ENCODE results near the gene CMYA5.

The CMYA5 gene

DNA sequence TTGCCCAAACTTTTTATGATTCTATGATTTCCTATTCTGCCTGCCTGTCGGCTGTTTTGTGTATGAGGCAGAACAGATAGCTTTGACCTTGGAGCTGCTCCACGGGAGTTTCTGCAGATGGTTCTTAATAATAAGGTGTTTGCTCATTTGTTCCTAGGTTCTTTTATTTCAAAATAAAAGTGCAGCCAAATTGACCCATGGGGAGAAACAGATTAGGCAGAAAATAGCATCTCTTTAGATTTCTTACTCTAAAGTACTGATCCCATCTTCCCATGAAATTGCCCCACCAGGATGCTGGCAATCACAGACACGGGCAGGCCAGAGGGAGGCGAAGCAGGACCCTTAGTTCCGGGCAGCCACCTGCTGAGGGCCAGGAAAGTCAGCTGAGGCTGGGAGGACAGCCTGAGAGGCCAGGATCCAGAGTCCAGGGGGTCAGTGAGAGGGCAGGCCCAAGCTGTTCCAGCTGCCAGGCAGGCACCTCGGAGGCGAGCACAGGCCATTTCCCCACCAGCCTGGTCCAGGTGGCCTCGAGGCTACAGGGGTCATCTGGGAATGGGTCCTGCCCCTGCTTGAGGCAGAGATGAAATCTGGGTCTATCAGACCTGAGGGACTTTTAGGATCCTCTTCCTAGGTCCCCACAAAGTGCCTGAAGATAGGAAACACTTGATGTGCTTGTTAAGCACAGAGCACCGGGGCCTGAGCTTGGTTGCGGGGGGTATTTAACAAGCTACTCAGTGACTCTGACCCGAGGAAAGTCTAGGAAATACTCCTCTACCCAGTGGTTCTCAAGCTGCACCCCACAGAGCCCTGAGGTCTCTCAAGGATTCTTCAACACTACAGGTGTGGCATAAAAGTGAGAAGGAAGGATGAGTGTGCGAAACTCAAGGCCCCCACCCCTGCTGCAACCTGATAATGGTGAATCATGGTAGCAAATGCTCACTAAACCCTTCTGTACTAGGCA, 145.4 kb downstream of the CMYA5 start:
- DNase-seq (ENCODE audit: low read depth, low spot score), result no peak

DNA sequence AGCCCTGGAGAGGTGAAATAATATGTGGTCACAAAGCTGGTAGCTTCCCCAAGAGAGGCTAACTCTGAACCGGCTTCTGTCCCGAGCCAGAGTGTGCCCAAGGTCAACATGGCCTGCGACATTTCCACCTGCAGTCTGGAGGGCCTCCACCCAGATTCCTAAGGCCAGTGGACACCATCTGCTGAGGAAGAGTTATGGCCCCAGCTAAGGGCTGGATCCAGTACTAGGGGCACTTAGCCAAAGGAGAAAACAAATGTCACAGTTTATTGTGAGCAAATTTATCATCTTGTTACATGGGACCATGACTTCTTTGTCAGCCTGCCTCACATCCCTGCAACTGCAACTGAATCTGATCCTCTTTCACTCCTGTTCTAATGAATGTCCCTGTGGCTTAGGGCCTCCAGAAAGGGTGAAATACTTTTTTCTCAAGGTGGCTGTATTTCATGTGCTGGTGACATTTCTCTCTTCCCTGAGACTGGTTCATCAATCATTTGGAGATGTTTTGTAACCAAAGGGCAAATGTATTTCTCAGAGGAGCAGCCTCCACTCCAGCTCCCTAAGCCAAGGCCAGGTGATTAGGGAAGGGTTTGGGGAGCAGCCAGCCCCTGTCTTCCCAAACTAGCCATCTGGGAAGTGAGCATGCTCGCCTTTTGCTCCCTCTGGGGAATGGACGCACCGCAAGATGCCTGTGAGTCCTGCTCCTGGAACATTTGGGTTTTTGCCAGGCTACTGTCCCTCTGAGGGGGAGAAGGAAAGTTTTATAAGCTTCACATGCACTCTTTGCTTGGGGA, 148.3 kb downstream of the CMYA5 start:
- DNase-seq (ENCODE audit: low read depth, low spot score), result no peak

DNA sequence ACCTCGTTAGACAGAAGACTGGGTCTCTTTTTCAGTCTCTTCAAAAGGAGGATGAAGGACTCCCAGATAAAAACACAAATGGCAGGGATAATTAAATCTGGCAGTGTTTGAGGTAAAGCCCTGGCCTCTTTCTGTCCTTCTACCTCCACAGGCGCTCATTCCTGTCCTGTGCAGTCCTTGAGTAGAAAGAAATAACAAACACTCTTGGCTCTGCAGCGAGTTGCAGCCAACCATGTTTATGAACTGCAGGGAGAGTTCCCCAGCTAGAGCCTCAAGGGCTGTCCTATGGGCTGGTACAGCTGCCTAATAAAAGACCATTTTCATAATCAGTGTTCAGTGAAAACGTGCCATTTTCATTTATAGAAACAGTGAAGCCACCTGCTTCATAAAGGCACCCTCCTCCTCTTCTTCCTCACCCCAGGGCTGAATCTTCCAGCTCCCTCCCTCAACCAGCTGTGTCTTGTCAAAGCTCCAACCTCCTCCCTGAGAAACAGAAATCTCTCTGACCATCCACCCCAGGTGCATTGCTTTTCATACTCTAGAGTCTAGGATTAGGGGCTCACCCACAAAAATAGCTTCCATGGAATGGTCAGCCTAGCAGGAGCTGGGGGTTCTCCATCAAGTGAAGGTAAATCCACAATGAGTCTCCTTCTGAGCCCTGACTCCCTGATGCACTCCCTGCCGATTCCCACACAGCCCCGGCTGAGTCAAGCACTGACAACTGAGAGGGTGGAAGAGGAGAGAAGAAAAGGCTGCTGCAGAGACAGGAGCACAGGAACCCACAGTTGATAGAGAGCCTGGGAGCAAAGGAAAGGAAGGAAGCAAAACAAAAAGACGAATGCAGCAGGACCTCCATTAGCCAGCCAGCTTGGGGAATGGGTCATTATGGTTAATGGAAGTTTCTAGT, 150.7 kb downstream of the CMYA5 start:
- DNase-seq (ENCODE audit: low read depth, low spot score), result no peak

DNA sequence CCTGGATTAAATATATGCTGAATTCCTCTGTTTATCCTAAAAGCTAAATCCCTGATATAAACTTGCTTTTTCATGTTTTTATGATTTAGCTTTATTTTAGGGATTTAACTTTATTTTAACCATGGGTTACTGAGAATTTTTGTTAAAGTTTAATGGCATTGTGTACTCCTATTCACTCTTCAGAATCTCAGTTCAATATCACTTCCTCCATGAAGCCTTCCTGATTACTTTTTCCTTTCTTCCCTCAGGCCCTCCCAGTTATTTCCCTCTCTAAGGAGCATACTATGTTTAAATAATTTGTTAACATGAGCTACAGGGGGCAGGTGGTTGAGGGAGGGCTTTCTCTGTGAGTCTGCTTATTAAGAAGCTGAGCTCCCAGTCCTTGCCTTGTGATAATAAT, 151.5 kb downstream of the CMYA5 start:
- DNase-seq (ENCODE audit: low read depth, low spot score), result no peak

DNA sequence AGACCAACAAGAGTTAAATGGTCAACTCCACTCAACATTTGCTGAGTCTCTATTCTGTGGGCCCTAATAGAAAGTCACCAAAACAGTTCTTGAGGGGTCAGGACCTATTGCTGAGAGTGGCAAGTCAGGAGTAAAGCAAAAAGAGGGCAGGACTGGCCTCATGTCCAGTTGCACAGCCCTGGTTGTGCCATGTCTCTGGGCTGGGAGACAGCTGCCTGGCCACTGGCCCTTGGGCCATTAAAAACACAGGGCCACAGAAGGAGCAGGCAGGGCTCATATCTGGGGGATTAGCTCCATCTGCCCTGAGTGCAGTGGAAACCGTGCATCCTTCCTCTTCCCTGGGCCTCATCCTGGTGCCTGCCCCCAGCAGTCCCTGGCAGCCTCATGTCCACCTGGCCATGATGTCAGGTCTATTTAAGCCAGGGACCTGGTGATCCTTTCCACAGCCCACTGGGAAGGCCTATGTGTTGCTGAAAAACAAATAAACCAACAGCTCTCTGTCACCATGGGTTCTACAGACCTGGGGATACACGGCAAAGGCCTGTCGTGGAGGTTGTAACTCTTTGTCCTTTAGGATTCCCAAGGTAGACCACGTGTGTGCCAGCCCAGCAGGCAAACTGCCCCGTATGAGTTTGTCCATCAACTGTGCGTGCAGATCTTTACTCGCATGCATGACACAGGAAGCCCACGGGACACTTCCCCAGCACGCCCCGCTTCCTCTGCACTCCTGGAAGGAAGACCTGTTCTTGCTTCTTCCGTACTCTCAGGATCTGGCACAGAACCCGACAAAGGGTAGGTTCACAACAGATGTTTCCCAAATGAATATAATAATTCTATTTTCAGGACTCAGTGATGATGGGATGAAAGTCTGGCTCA, 152.6 kb downstream of the CMYA5 start:
- no peak for DNase-seq (ENCODE audit: low read depth, low spot score)

DNA sequence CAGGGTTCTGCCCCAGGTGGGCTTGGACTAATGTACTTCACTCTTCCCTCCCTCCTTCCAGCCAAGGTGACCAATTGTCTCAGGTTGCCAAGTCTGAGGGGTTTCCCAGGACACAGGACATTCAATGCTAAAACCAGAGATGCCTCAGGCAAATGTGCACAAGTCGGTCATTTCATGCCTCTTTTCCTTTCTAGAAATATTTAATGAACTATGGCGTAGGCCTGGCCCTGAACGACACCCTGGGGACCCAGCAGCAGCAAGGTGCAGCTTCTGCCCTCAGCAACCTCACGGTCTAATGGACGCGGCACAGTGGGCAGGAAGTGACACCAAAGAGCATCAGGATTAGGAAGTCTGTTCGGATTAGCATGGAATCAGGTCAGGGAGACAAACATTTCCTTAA, 153.4 kb downstream of the CMYA5 start:
- DNase-seq (ENCODE audit: low read depth, low spot score), result no peak

DNA sequence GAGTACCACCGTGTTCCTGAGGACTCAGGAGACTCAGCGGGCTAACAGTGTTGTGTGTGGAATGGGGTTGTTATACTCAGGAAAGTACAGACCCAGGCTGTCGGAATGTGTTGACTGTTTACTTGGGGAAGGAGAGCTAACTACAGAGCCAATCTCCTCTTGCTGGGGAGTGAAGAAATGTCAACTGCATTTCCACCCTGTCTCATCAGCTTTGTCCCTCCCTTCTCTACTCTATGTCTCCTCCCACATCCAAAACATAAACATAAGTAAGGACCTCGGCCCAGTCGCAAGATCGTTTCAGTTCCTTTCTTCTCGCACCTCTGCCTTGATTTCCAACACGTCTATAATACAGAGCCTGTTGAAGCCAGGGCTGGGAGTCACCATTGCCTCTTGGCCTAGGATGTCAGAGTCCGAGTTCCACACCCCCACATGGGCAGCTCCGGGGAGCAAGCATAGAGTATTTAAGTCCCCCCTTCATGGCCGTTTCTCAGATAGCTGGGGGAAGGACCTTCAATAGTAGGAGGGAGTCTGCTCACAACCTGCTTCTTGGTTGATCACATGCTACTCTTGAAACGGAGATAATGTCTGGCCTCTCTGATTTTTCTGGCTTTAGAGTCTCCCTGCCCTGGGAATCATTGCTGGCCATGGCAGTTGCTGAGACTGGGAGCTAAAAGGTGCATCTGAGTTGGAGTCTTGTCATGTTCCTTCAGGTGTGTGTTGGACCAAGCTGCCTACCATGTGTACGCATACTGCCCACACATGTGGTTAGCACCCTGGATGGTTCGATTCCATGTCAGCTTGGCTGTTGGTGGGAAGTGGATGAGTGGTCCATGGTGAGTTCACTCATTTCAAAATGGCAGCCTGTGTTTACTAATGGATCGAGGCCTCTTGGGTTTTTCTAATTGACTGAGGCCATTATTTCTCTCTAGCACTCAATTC, 154.1 kb downstream of the CMYA5 start:
- DNase-seq (ENCODE audit: low read depth, low spot score), result no peak

DNA sequence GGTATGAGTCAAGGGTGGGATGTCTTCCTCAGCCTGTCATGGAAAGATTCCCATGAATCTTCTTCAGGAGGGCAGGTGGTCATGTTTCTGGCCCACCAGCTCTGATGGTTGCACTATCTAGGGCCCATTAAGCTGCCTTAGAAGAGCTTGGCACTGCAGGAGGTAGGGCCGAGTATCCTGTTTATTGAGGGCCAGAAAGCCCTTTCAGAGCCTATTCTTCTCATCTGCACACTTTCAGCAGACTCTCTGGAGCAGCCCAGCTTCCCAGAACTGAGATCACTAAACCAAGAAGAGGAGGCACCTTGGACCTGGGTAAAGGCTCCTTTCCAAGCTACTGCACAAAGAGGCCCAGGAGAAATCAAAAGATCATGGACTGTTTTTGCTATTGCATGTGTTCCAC, 154.9 kb downstream of the CMYA5 start:
- DNase-seq (ENCODE audit: low read depth, low spot score), result no peak

DNA sequence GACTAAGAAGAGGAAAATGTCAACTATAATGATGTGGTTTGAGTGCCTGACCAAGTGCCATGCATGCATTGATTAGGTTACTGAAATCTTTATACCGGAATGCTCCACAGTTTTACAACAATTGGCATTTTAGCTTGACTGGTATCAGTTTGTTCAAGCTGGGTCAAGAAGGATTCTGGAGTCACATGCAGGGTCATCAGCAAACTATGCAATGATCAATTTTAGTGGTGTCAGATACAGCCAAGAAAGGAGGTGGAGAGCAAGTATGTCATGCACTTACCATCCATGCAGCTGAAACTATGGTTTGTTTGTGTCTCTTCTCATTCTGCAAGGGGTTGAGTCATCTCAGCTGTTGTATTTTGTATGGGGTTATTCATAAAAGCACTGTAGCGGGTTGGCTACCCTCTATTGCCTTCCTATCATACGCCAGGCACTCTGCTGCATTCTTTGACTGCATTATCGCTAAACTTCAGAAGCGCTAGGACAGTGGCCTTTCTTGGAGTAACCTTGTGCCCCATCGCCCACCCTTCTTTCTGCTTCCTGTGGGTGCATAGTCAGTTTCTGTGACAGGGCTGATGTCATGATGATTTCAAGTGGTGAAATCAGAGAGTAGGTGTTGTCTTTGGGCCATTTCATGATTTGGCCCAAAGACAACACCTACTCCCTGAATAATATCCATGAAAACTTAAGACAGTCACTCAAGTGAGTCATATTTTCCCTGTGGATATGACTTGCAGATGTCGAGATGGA, 156.0 kb downstream of the CMYA5 start:
- no peak for DNase-seq (ENCODE audit: low read depth, low spot score)

DNA sequence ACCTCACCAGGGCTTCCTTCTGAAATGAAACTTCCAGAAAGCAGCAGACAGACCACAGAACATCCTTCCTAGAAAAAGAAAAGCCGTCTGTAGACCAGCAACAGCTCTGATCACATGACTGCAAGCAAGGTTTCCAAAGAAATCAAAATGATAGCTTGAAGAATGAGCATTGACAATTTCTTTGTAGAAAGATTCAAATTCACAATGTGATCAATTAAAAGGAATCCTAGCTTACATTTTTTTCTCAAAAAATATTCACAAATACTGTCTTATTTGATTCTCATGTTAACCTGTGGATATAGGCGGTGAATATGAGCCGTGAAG, 156.5 kb downstream of the CMYA5 start:
- no peak for DNase-seq (ENCODE audit: low read depth, low spot score)

DNA sequence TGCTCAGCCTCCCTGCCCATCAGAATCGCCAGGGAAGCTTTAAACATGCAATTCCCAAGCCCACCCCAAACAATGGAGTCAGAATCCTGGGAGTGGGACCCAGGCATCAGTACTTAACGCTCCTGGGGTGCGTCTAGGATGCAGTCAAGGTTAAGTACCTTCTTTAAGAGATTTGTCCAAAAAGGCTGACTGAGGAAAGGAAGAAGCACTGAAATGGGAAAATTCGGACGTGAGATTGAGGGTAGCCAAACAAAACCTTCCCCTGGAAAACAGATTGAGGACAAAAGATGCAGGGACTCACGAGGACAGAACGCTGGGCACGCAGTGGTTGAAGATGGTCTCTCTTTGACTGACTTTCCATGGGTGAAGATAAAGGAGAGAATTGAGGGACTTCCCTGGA, 157.9 kb downstream of the CMYA5 start:
- no peak for DNase-seq (ENCODE audit: low read depth, low spot score)

DNA sequence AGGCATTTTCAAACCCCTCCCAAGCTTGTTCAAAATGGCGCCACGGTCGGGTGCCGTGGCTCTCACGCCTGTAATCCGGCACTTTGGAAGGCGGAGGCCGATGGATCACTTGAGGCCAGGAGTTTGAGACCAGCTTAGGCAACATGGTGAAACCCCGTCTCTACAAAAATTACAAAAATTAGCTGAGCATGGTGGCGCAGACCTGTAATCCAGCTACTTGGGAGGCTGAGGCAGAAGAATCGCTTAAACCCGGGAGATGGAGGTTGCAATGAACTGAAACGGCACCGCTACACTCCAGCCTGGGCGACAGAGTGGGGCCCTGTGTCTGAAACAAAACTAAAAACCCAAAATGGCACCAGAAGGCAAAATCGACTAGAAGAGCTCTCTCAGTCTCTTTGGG, 159.4 kb downstream of the CMYA5 start:
- DNase-seq (ENCODE audit: low read depth, low spot score), result no peak
